LNCAP (cell line): ENCODE data around the gene TMEM131L.

ENCODE experiments used
- CTCF ChIP-seq: fragments of 450-650 bp; IDR thresholded peaks from 2 replicates; pipeline ENCODE4 v1.5.1; 2017; ENCODE audit warnings: mild to moderate bottlenecking

Gene TMEM131L

DNA sequence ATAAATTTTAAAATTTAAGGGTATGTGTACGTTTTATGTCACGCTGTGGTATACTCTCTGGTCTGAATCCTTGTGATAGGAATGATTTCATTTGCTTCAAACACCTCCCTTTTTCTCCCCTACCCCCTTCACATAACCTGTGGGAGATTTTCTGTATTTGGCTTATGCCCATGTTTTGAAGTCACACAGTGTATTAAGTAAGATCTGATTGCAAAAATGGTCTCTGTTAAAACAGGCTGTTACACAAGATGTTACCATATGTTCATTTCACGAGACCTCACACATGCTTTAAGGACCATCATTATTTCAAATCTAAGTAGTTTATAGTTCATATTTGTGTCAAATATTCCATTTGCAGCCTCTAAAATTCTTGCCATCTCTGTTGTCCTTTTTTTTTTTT lies 63.5 kb downstream of the TMEM131L start:
- no peak for TF ChIP-seq CTCF

DNA sequence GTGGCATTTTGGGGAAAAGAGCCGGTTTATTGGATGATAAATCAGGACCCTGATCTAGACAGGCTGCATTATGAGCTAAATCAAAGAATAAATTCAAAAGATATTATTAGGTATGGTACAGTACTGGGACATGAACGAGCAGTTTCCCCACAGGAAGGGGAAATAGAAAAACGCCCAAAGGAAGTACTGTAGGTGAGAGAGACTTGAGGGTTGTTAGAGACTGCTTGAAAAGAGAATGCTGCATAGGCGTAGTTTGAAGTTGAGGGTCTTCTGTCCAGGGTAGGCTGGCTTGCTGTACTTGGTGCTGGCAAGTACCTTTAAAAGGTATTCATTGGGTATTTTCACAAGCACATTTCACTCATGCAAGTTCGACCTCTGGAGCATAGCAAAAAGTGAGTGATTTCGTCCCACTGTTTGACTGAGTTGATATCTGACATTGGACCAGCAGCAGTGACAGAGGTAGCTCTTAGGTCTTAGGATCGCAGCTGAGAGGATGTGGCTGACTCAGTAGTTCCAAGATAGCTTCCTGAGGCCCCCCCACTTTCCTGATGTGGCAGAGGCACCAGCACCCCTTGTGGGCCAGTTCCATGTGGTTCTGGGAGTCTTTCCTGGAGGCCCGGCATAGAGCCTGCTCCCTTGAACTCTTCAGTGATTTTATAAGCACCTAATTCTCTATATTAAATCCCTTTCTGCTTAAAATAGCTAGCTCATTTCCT lies 64.3 kb downstream of the TMEM131L start:
- TF ChIP-seq CTCF = no peak

DNA sequence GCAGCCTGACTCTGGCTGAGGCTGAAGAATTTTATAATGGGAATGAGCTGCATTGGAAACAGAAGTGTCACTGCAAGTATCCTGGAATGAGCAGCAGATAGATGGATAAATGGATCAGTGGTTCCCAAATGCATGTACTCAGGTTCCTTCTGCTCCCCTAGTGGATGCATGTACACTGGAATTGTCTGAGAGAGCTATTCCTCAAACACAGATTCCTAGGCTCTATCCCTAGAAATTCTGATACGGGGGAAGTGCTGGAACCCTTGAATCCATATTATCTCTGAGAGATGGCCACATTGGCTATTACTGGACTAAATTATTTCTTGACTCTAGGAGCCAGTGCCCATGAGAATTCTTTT lies 64.8 kb downstream of the TMEM131L start:
- TF ChIP-seq CTCF = no peak

DNA sequence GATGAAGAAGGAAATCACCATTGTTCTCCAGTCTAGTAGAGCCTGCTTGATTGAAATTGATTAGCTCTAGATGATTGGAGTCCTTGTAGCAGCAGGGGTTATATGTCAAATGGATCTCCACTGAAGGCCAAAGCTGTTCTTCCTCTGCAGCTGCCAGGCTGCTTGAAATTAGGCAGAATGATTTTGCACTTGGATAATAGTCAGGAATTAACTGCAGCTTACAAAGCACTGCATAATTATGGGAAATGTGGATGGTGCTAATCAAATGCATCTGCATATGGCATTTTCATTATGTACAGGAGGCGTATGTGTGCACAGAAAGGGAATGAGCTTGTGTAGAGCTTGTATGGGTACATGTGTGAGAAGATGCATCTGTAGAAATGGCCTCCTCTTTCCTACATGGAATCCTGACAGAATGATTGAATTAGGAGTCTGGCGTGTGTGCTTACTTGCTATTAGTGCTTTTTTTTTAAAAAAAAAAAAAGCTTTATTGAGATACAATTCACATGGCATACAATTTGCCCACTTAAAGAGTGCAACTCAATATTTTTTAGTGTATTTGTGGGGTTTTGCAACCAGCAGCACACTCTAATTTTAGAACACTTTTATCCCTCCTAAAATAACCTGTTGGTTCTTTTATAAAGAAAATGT lies 65.9 kb downstream of the TMEM131L start:
- no peak for TF ChIP-seq CTCF

- no peak for TF ChIP-seq CTCF
These were observed 66.5 kb downstream of the TMEM131L start for GRCh38 chr4:153532636-153533035.

DNA sequence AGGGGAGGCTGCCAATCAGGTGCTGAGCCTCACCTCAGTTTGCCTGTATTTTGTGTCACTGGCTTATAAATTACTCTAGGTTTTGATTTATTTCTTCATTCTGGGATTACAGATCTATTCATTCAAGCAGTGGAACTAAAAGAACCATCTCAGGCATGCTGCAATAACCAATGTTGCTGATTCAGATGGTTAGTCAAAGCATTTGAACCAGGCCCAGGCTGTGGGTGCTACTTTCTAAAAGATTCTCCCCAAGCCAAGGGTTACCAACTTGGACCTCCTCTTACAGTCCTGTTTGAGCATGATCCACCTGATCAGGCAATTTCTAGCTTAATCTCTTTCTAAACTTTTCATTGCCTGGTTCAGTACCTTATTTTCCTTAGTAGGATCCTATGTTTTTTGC lies 67.2 kb downstream of the TMEM131L start:
- TF ChIP-seq CTCF = no peak

- TF ChIP-seq CTCF = no peak
These were observed 68.9 kb downstream of the TMEM131L start for GRCh38 chr4:153534792-153535629.
